ENCODE results near the gene ISX.
A peak's percentile ranks its signal among the peaks of the same experiment; 100 is the strongest.

Gene ISX

GRCh38 chr22:35114131-35114980 is 48.4 kb downstream of the ISX start:
- TF ChIP-seq, protein P1, sequence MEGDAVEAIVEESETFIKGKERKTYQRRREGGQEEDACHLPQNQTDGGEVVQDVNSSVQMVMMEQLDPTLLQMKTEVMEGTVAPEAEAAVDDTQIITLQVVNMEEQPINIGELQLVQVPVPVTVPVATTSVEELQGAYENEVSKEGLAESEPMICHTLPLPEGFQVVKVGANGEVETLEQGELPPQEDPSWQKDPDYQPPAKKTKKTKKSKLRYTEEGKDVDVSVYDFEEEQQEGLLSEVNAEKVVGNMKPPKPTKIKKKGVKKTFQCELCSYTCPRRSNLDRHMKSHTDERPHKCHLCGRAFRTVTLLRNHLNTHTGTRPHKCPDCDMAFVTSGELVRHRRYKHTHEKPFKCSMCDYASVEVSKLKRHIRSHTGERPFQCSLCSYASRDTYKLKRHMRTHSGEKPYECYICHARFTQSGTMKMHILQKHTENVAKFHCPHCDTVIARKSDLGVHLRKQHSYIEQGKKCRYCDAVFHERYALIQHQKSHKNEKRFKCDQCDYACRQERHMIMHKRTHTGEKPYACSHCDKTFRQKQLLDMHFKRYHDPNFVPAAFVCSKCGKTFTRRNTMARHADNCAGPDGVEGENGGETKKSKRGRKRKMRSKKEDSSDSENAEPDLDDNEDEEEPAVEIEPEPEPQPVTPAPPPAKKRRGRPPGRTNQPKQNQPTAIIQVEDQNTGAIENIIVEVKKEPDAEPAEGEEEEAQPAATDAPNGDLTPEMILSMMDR (IDR thresholded peaks at IDR 0.05; ENCODE audit: insufficient read depth, low read length, poor library complexity, severe bottlenecking) = no peak
- H3K4me3 ChIP-seq (replicated peaks; ENCODE audit: low read depth, low read length) = no peak overlapping the region
- no peaks in the 10 kb centered on the region for H3K27me3 ChIP-seq (replicated peaks; ENCODE audit: control insufficient read depth, insufficient read depth, low read length)
- no peaks in the 10 kb centered on the region for H3K36me3 ChIP-seq (ENCODE audit: control insufficient read depth, insufficient read depth, low read length)
- no peak for DNase-seq (ENCODE audit: extremely low read depth, insufficient read length)

- TF ChIP-seq, protein P1 (IDR thresholded peaks at IDR 0.05; ENCODE audit: insufficient read depth, low read length, poor library complexity, severe bottlenecking) = no peak
- no peak overlapping the region for H3K4me3 ChIP-seq (replicated peaks; ENCODE audit: low read depth, low read length)
- no peaks in the 10 kb centered on the region for H3K36me3 ChIP-seq (ENCODE audit: control insufficient read depth, insufficient read depth, low read length)
- H3K27me3 ChIP-seq (replicated peaks; ENCODE audit: control insufficient read depth, insufficient read depth, low read length) = no peaks in the 10 kb centered on the region
- DNase-seq (ENCODE audit: extremely low read depth, insufficient read length) = no peak
These were observed 49.6 kb downstream of the ISX start for GRCh38 chr22:35115515-35115914.

DNA sequence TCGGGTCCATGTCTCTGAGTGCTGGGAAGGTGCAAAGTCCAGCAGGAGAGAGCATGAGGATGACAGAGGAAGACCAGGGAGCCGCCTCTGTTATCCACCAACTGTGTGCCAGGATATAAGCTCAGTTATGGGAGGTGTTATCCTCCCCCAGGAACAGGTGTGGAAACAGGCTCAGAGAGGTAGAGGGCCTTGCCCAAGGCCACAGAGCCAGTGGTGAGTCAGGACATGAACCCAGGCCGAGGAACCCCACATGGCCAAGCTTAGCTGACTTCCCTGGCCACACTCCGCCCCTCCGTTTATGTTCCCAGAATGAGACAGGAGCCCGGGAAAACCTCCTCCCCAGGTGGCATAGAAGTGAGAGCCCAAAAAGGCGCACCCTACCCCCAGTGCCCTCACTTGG is 50.3 kb downstream of the ISX start:
- Histone ChIP-seq H3K27me3 (replicated peaks; ENCODE audit: control insufficient read depth, insufficient read depth, low read length) (no peaks in the 10 kb centered on the region), H3K4me3 (replicated peaks; ENCODE audit: low read depth, low read length) (no peak overlapping the region), H3K36me3 (ENCODE audit: control insufficient read depth, insufficient read depth, low read length) (no peaks in the 10 kb centered on the region)
- no peak for DNase-seq (ENCODE audit: extremely low read depth, insufficient read length)
- TF ChIP-seq, protein P1 (IDR thresholded peaks at IDR 0.05; ENCODE audit: insufficient read depth, low read length, poor library complexity, severe bottlenecking) = no peak

DNA sequence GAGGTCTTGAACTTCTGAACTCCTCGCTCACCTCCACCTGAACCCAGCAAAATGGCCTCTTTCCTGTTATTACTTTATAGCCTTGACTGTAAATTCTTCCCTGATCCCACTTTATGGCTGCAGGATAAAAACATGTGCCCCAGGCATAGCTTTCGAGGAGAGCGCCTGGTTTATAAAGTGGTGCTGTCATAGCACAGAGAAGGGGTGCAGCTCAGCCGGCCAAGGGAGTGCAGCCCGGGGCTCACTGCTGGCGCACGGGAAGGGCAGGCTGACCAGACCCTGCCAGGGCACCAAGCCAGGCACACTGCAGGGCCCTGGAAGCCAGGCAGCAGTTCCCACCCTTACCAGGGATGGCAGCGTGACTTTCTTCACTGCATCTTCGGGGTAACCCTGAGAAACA is 50.9 kb downstream of the ISX start:
- no peaks in the 10 kb centered on the region for H3K36me3 ChIP-seq (ENCODE audit: control insufficient read depth, insufficient read depth, low read length)
- H3K4me3 ChIP-seq (replicated peaks; ENCODE audit: low read depth, low read length) = no peak overlapping the region
- DNase-seq (ENCODE audit: extremely low read depth, insufficient read length) = no peak
- TF ChIP-seq, protein P1 (IDR thresholded peaks at IDR 0.05; ENCODE audit: insufficient read depth, low read length, poor library complexity, severe bottlenecking) = peak; percentile 24
- H3K27me3 ChIP-seq (replicated peaks; ENCODE audit: control insufficient read depth, insufficient read depth, low read length) = no peaks in the 10 kb centered on the region

- Histone ChIP-seq H3K27me3 (replicated peaks; ENCODE audit: control insufficient read depth, insufficient read depth, low read length) (no peaks in the 10 kb centered on the region), H3K4me3 (replicated peaks; ENCODE audit: low read depth, low read length) (no peak overlapping the region), H3K36me3 (ENCODE audit: control insufficient read depth, insufficient read depth, low read length) (no peaks in the 10 kb centered on the region)
- DNase-seq (ENCODE audit: extremely low read depth, insufficient read length) = no peak
- TF ChIP-seq, protein P1 (IDR thresholded peaks at IDR 0.05; ENCODE audit: insufficient read depth, low read length, poor library complexity, severe bottlenecking) = no peak
These were observed 53.5 kb downstream of the ISX start for GRCh38 chr22:35119494-35119893.

Data from GM06990 (cell line).